Large intestine (tissue), 3 donors: ENCODE measurements around the gene SGCD. TPM values are rescaled to one million over a fixed set of nuclear protein-coding genes. Genes with fewer than 3 reads are reported as not detected.

Source experiments
- DNase-seq, 2 donors: peaks; one replicate each; pipeline versions ENCODE4 v3.0.0 to v3.0.0-alpha.2; 2013
- H3K27ac ChIP-seq: one replicate; pipeline ENCODE4 v1.5.1; 2013; ENCODE audit warnings: low read length
- H3K27me3 ChIP-seq: 2 replicates; pipeline ENCODE4 v1.6.1; 2013; ENCODE audit warnings: low read length; ENCODE audit not compliant: control insufficient read depth, insufficient read depth
- H3K36me3 ChIP-seq: 2 replicates; pipeline ENCODE4 v1.6.1; 2013; ENCODE audit warnings: low read length; ENCODE audit not compliant: control insufficient read depth, insufficient read depth
- H3K4me1 ChIP-seq: one replicate; pipeline ENCODE4 v1.6.1; 2013; ENCODE audit warnings: low read length; ENCODE audit not compliant: control insufficient read depth, insufficient read depth
- H3K4me3 ChIP-seq: one replicate; pipeline ENCODE4 v1.5.1; 2013; ENCODE audit warnings: low read length
- H3K9me3 ChIP-seq: one replicate; pipeline ENCODE4 v1.6.1; 2013; ENCODE audit warnings: mild to moderate bottlenecking, low read depth, low read length, moderate library complexity; ENCODE audit not compliant: control insufficient read depth
- WGBS: methylation state at CpG from one replicate; pipeline ENCODE4 v1.1.5; 2013; ENCODE audit warnings: low lambda C conversion rate; ENCODE audit not compliant: insufficient coverage; 5-methylcytosine and 5-hydroxymethylcytosine counted together
- polyA plus RNA-seq: library from polyadenylated mRNA; unstranded; fragments of 120-200 nt; gene quantifications from one replicate; pipeline ENCODE4 v1.2.1, GENCODE V29; 2013

Gene SGCD
- polyA plus RNA-seq, 1 donor = 9.0 TPM

- H3K27ac ChIP-seq = no peak overlapping the region
- H3K27me3 ChIP-seq = no peaks in the 10 kb centered on the region
- WGBS = no CpG with 5 or more reads among the region's 1 CpG
- no peaks in the 10 kb centered on the region for H3K4me1 ChIP-seq
- no peak for DNase-seq
- no peaks in the 10 kb centered on the region for H3K36me3 ChIP-seq
- no peaks in the 10 kb centered on the region for H3K9me3 ChIP-seq
- no peak overlapping the region for H3K4me3 ChIP-seq
Measured at GRCh38 chr5:156778139-156778706, 451.3 kb downstream of the SGCD start.

GRCh38 chr5:156778752-156779151 lies 451.8 kb downstream of the SGCD start:
- 78% methylated on average over 2 of the region's 2 CpGs for WGBS
- no peaks in the 10 kb centered on the region for H3K36me3 ChIP-seq
- no peak for DNase-seq
- no peaks in the 10 kb centered on the region for H3K27me3 ChIP-seq
- no peaks in the 10 kb centered on the region for H3K9me3 ChIP-seq
- H3K4me1 ChIP-seq = no peaks in the 10 kb centered on the region
- no peak overlapping the region for H3K27ac ChIP-seq
- H3K4me3 ChIP-seq = no peak overlapping the region

GRCh38 chr5:156779436-156779835 lies 452.5 kb downstream of the SGCD start:
- Histone ChIP-seq H3K27me3 (no peaks in the 10 kb centered on the region), H3K4me1 (no peaks in the 10 kb centered on the region), H3K4me3 (no peak overlapping the region), H3K36me3 (no peaks in the 10 kb centered on the region), H3K9me3 (no peaks in the 10 kb centered on the region), H3K27ac (no peak overlapping the region)
- no CpG with 5 or more reads among the region's 4 CpGs for WGBS
- no peak for DNase-seq

GRCh38 chr5:156783092-156783491 lies 456.1 kb downstream of the SGCD start:
- no peaks in the 10 kb centered on the region for H3K27me3 ChIP-seq
- no peaks in the 10 kb centered on the region for H3K36me3 ChIP-seq
- no peaks in the 10 kb centered on the region for H3K9me3 ChIP-seq
- no peak overlapping the region for H3K27ac ChIP-seq
- WGBS = no CpG with 5 or more reads among the region's 5 CpGs
- no peak overlapping the region for H3K4me3 ChIP-seq
- H3K4me1 ChIP-seq = no peaks in the 10 kb centered on the region
- no peak for DNase-seq

GRCh38 chr5:156794687-156795086 lies 467.7 kb downstream of the SGCD start:
- no peak overlapping the region for H3K4me3 ChIP-seq
- DNase-seq = peak; percentile 43 to 74
- no peaks in the 10 kb centered on the region for H3K9me3 ChIP-seq
- H3K4me1 ChIP-seq = peaks cover 15% of the 10 kb centered on the region
- peak overlapping the region; percentile 63 for H3K27ac ChIP-seq
- H3K36me3 ChIP-seq = no peaks in the 10 kb centered on the region
- 0% methylated on average over 1 of the region's 2 CpGs for WGBS
- no peaks in the 10 kb centered on the region for H3K27me3 ChIP-seq

GRCh38 chr5:156798201-156798600 lies 471.2 kb downstream of the SGCD start:
- H3K4me3 ChIP-seq = no peak overlapping the region
- DNase-seq = no peak
- WGBS = no CpG with 5 or more reads among the region's 1 CpG

GRCh38 chr5:156799171-156799570 lies 472.2 kb downstream of the SGCD start:
- Histone ChIP-seq H3K27me3 (no peaks in the 10 kb centered on the region), H3K27ac (peak overlapping the region; percentile 13), H3K4me3 (no peak overlapping the region), H3K36me3 (no peaks in the 10 kb centered on the region), H3K9me3 (no peaks in the 10 kb centered on the region), H3K4me1 (peaks cover 16% of the 10 kb centered on the region)
- peak; percentile 16 to 82 for DNase-seq
- WGBS = no CpG with 5 or more reads among the region's 1 CpG

More at GRCh38 chr5:156798201-156798600, 471.2 kb downstream of the SGCD start:
- Histone ChIP-seq H3K27me3 (no peaks in the 10 kb centered on the region), H3K36me3 (no peaks in the 10 kb centered on the region), H3K27ac (no peak overlapping the region), H3K9me3 (no peaks in the 10 kb centered on the region), H3K4me1 (peaks cover 16% of the 10 kb centered on the region)

- Histone ChIP-seq H3K4me3 (no peak overlapping the region), H3K9me3 (no peaks in the 10 kb centered on the region), H3K36me3 (no peaks in the 10 kb centered on the region), H3K27me3 (no peaks in the 10 kb centered on the region), H3K4me1 (peaks cover 10% of the 10 kb centered on the region), H3K27ac (no peak overlapping the region)
- WGBS = no CpG with 5 or more reads among the region's 3 CpGs
- no peak for DNase-seq
Measured at GRCh38 chr5:156800929-156801328, 474.0 kb downstream of the SGCD start.

GRCh38 chr5:156802501-156802900 lies 475.5 kb downstream of the SGCD start:
- peaks cover 10% of the 10 kb centered on the region for H3K4me1 ChIP-seq
- no peaks in the 10 kb centered on the region for H3K36me3 ChIP-seq
- H3K9me3 ChIP-seq = no peaks in the 10 kb centered on the region
- H3K27ac ChIP-seq = no peak overlapping the region
- H3K27me3 ChIP-seq = no peaks in the 10 kb centered on the region
- WGBS = 100% methylated on average over 3 of the region's 5 CpGs
- no peak for DNase-seq
- no peak overlapping the region for H3K4me3 ChIP-seq

GRCh38 chr5:156803404-156803803 lies 476.4 kb downstream of the SGCD start:
- no peaks in the 10 kb centered on the region for H3K9me3 ChIP-seq
- WGBS = no CpG with 5 or more reads among the region's 2 CpGs
- no peak for DNase-seq
- no peak overlapping the region for H3K27ac ChIP-seq
- H3K4me3 ChIP-seq = no peak overlapping the region
- no peaks in the 10 kb centered on the region for H3K36me3 ChIP-seq
- peaks cover 8% of the 10 kb centered on the region for H3K4me1 ChIP-seq
- no peaks in the 10 kb centered on the region for H3K27me3 ChIP-seq

- Histone ChIP-seq H3K9me3 (no peaks in the 10 kb centered on the region), H3K36me3 (no peaks in the 10 kb centered on the region), H3K27ac (no peak overlapping the region), H3K27me3 (no peaks in the 10 kb centered on the region), H3K4me3 (no peak overlapping the region), H3K4me1 (no peaks in the 10 kb centered on the region)
- 100% methylated on average over 1 of the region's 1 CpG for WGBS
- no peak for DNase-seq
Measured at GRCh38 chr5:156812959-156813358, 486.0 kb downstream of the SGCD start.
